Measurements from ENCODE around the gene RASGRF2.
A peak's percentile ranks its signal among the peaks of the same experiment; 100 is the strongest.
"Not testable (repeated sequence)": the region's sequence is repeated elsewhere in the genome, so short reads cannot be mapped to it uniquely, and the experiment has no call there.

Gene RASGRF2

GRCh38 chr5:81252904-81253303 lies 292.7 kb downstream of the RASGRF2 start:
- H3K4me2 ChIP-seq: no peak overlapping the region
- TF ChIP-seq Cebpa-rat (IDR thresholded peaks at IDR 0.05): no peak
- no peak overlapping the region for H3K4me3 ChIP-seq

GRCh38 chr5:81253875-81254274 lies 293.7 kb downstream of the RASGRF2 start:
- Histone ChIP-seq H3K9me3 (0 out of 2 replicates have a peak, but pooled peaks cover under 1% of the 10 kb centered on the region), H3K4me1 (no peaks in the 10 kb centered on the region), H3K4me3 (no peak overlapping the region), H3K27ac (no peak overlapping the region), H3K36me3 (peaks cover 27% of the 10 kb centered on the region), H3K9ac (no peak overlapping the region), H3K27me3 (no peaks in the 10 kb centered on the region), H3K4me2 (no peak overlapping the region), H4K20me1 (no peaks in the 10 kb centered on the region)
- TF ChIP-seq Cebpa-rat (IDR thresholded peaks at IDR 0.05): no peak

More at GRCh38 chr5:81252904-81253303, 292.7 kb downstream of the RASGRF2 start:
- Histone ChIP-seq H3K36me3 (peaks cover 21% of the 10 kb centered on the region), H3K4me1 (no peaks in the 10 kb centered on the region), H3K27me3 (no peaks in the 10 kb centered on the region), H4K20me1 (no peaks in the 10 kb centered on the region), H3K27ac (no peak overlapping the region), H3K9me3 (no peaks in the 10 kb centered on the region), H3K9ac (no peak overlapping the region)

GRCh38 chr5:81254886-81255559 lies 294.9 kb downstream of the RASGRF2 start:
- Histone ChIP-seq H4K20me1 (no peaks in the 10 kb centered on the region), H3K4me3 (no peak overlapping the region), H3K27me3 (no peaks in the 10 kb centered on the region), H3K4me2 (no peak overlapping the region), H3K9me3 (peaks cover 12% of the 10 kb centered on the region), H3K36me3 (peaks cover 30% of the 10 kb centered on the region), H3K27ac (no peak overlapping the region), H3K4me1 (no peaks in the 10 kb centered on the region), H3K9ac (no peak overlapping the region)
- TF ChIP-seq Cebpa-rat (IDR thresholded peaks at IDR 0.05): no peak

- Histone ChIP-seq H3K27me3 (no peaks in the 10 kb centered on the region), H3K9ac (no peak overlapping the region), H4K20me1 (no peaks in the 10 kb centered on the region), H3K9me3 (peaks cover 23% of the 10 kb centered on the region), H3K4me1 (no peaks in the 10 kb centered on the region), H3K36me3 (peaks cover 25% of the 10 kb centered on the region; the same call in 1 of the 2 replicates), H3K4me2 (no peak overlapping the region), H3K4me3 (no peak overlapping the region), H3K27ac (no peak overlapping the region)
- TF ChIP-seq Cebpa-rat (IDR thresholded peaks at IDR 0.05): no peak
Observed at GRCh38 chr5:81256766-81257165, 296.6 kb downstream of the RASGRF2 start.

- H3K4me2 ChIP-seq, H3K9ac ChIP-seq, H4K20me1 ChIP-seq, H3K4me1 ChIP-seq, H3K27ac ChIP-seq, H3K4me3 ChIP-seq, H3K27me3 ChIP-seq: not testable (repeated sequence)
- Histone ChIP-seq H3K36me3 (peaks cover 13% of the 10 kb centered on the region; the same call in 1 of the 2 replicates), H3K9me3 (peaks cover 26% of the 10 kb centered on the region)
Observed at GRCh38 chr5:81262796-81263195, 302.6 kb downstream of the RASGRF2 start.

GRCh38 chr5:81265101-81265500 lies 304.9 kb downstream of the RASGRF2 start:
- H4K20me1 ChIP-seq: no peaks in the 10 kb centered on the region
- no peak overlapping the region for H3K4me2 ChIP-seq
- no peak overlapping the region for H3K9ac ChIP-seq
- H3K36me3 ChIP-seq: 0 out of 2 replicates have a peak, but pooled peaks cover 5% of the 10 kb centered on the region
- H3K27ac ChIP-seq: no peak overlapping the region
- peaks cover 5% of the 10 kb centered on the region; the same call in 1 of the 2 replicates for H3K4me1 ChIP-seq
- TF ChIP-seq Cebpa-rat (IDR thresholded peaks at IDR 0.05): no peak
- H3K27me3 ChIP-seq: no peaks in the 10 kb centered on the region
- peaks cover 17% of the 10 kb centered on the region for H3K9me3 ChIP-seq
- H3K4me3 ChIP-seq: no peak overlapping the region

- H4K20me1 ChIP-seq: no peaks in the 10 kb centered on the region
- peaks cover 4% of the 10 kb centered on the region; the same call in 1 of the 2 replicates for H3K36me3 ChIP-seq
- no peak overlapping the region for H3K4me3 ChIP-seq
- no peak overlapping the region for H3K27ac ChIP-seq
- no peak overlapping the region for H3K4me2 ChIP-seq
- H3K9ac ChIP-seq: no peak overlapping the region
- H3K27me3 ChIP-seq: no peaks in the 10 kb centered on the region
- no peak for TF ChIP-seq Cebpa-rat (IDR thresholded peaks at IDR 0.05)
- H3K9me3 ChIP-seq: peaks cover 36% of the 10 kb centered on the region
- H3K4me1 ChIP-seq: peaks cover 8% of the 10 kb centered on the region; the same call in 1 of the 2 replicates
Observed at GRCh38 chr5:81268521-81269196, 308.5 kb downstream of the RASGRF2 start.

- no peak overlapping the region for H3K4me3 ChIP-seq
Observed at GRCh38 chr5:81269751-81270393, 309.7 kb downstream of the RASGRF2 start.

GRCh38 chr5:81270394-81271027 lies 310.3 kb downstream of the RASGRF2 start:
- peaks cover 55% of the 10 kb centered on the region for H3K9me3 ChIP-seq
- not testable (repeated sequence) for H4K20me1 ChIP-seq, H3K4me1 ChIP-seq, H3K27ac ChIP-seq, H3K4me3 ChIP-seq, H3K9ac ChIP-seq, H3K36me3 ChIP-seq, H3K27me3 ChIP-seq
- peak overlapping the region; percentile 4; the same call in 1 of the 2 replicates for H3K4me2 ChIP-seq

More at GRCh38 chr5:81269751-81270393, 309.7 kb downstream of the RASGRF2 start:
- TF ChIP-seq Cebpa-rat (IDR thresholded peaks at IDR 0.05): no peak
- Histone ChIP-seq H3K4me1 (peaks cover 8% of the 10 kb centered on the region; the same call in 1 of the 2 replicates), H3K9me3 (peaks cover 48% of the 10 kb centered on the region), H3K36me3 (peaks cover 3% of the 10 kb centered on the region; the same call in 1 of the 2 replicates), H3K4me2 (0 out of 2 replicates have a peak overlapping the region, but pooled peaks have one; percentile 4), H4K20me1 (no peaks in the 10 kb centered on the region), H3K27ac (no peak overlapping the region), H3K27me3 (no peaks in the 10 kb centered on the region), H3K9ac (no peak overlapping the region)
